H9 (cell line): ENCODE data around the gene CSRNP3. TPM values are rescaled to one million over a fixed set of nuclear protein-coding genes. Genes with fewer than 3 reads are reported as not detected.

Experiments
- DNase-seq: peaks from one replicate; pipeline ENCODE4 v3.0.0-alpha.2; 2017
- H2AFZ ChIP-seq: one replicate; pipeline ENCODE4 v1.6.1; 2013; ENCODE audit warnings: mild to moderate bottlenecking, low read length, control low read depth, moderate library complexity
- H2AK5ac ChIP-seq: 2 replicates; pipeline ENCODE4 v1.6.1; 2013; ENCODE audit warnings: low read length, control low read depth, mixed read lengths; ENCODE audit not compliant: insufficient read length
- H2BK120ac ChIP-seq: one replicate; pipeline ENCODE4 v1.6.1; 2013; ENCODE audit warnings: low read depth, mild to moderate bottlenecking, low read length, control low read depth, inconsistent platforms; ENCODE audit not compliant: poor library complexity, severe bottlenecking
- H2BK12ac ChIP-seq: 2 replicates; pipeline ENCODE4 v1.6.1; 2013; ENCODE audit warnings: low read length, control low read depth, mixed read lengths, low read depth; ENCODE audit not compliant: insufficient read length
- H2BK15ac ChIP-seq: 2 replicates; pipeline ENCODE4 v1.6.1; 2013; ENCODE audit warnings: low read depth, low read length, control low read depth
- H2BK20ac ChIP-seq: one replicate; pipeline ENCODE4 v1.6.1; 2013; ENCODE audit warnings: low read depth, mild to moderate bottlenecking, low read length, control low read depth, inconsistent platforms; ENCODE audit not compliant: poor library complexity, severe bottlenecking
- H2BK5ac ChIP-seq: 2 replicates; pipeline ENCODE4 v1.6.1; 2013; ENCODE audit warnings: low read length, control low read depth, mixed read lengths; ENCODE audit not compliant: insufficient read length
- H3K14ac ChIP-seq: 2 replicates; pipeline ENCODE4 v1.6.1; 2013; ENCODE audit warnings: low read length, control low read depth; ENCODE audit not compliant: insufficient read depth
- H3K18ac ChIP-seq: 2 replicates; pipeline ENCODE4 v1.6.1; 2013; ENCODE audit warnings: low read depth, mild to moderate bottlenecking, mixed read lengths, low read length, control low read depth; ENCODE audit not compliant: insufficient read length
- H3K23ac ChIP-seq: 2 replicates; pipeline ENCODE4 v1.6.1; 2013; ENCODE audit warnings: low read length, control low read depth, mixed read lengths, low read depth; ENCODE audit not compliant: insufficient read length
- H3K23me2 ChIP-seq: 2 replicates; pipeline ENCODE4 v1.6.1; 2013; ENCODE audit warnings: low read depth, mild to moderate bottlenecking, mixed read lengths, low read length, control low read depth; ENCODE audit not compliant: insufficient read length, poor library complexity, severe bottlenecking
- H3K27ac ChIP-seq: 2 replicates; pipeline ENCODE4 v1.5.1; 2013; ENCODE audit warnings: low read length, control low read depth, mixed read lengths, low read depth; ENCODE audit not compliant: insufficient read length
- H3K27me3 ChIP-seq: 2 replicates; pipeline ENCODE4 v1.6.1; 2013; ENCODE audit warnings: low read length, control low read depth, inconsistent platforms; ENCODE audit not compliant: insufficient read depth
- H3K4ac ChIP-seq: 2 replicates; pipeline ENCODE4 v1.6.1; 2013; ENCODE audit warnings: low read depth, mild to moderate bottlenecking, control low read depth, inconsistent platforms, low read length, moderate library complexity
- H3K4me1 ChIP-seq: 2 replicates; pipeline ENCODE4 v1.6.1; 2013; ENCODE audit warnings: low read length, control low read depth, inconsistent platforms; ENCODE audit not compliant: insufficient read depth
- H3K4me2 ChIP-seq: 2 replicates; pipeline ENCODE4 v1.6.1; 2013; ENCODE audit warnings: low read length, control low read depth, mixed read lengths; ENCODE audit not compliant: insufficient read length, insufficient read depth
- H3K56ac ChIP-seq: 2 replicates; pipeline ENCODE4 v1.6.1; 2013; ENCODE audit warnings: low read depth, mild to moderate bottlenecking, mixed read lengths, low read length, control low read depth; ENCODE audit not compliant: insufficient read length
- H3K79me1 ChIP-seq: 2 replicates; pipeline ENCODE4 v1.6.1; 2013; ENCODE audit warnings: low read depth, mild to moderate bottlenecking, moderate library complexity, low read length, control low read depth, inconsistent platforms; ENCODE audit not compliant: insufficient read depth, poor library complexity, severe bottlenecking
- H3K79me2 ChIP-seq: 2 replicates; pipeline ENCODE4 v1.6.1; 2013; ENCODE audit warnings: low read length, control low read depth, inconsistent platforms; ENCODE audit not compliant: insufficient read depth
- H3K9ac ChIP-seq: 2 replicates; pipeline ENCODE4 v1.6.1; 2013; ENCODE audit warnings: low read length, control low read depth, mixed read lengths; ENCODE audit not compliant: insufficient read length; ENCODE audit errors: extremely low read depth
- H3K9me3 ChIP-seq: one replicate; pipeline ENCODE4 v1.6.1; 2013; ENCODE audit warnings: low read depth, low read length, inconsistent platforms; ENCODE audit not compliant: control insufficient read depth
- H3T11ph ChIP-seq: one replicate; pipeline ENCODE4 v1.6.1; 2013; ENCODE audit warnings: mild to moderate bottlenecking, low read length, control low read depth, inconsistent platforms
- H4K20me1 ChIP-seq: one replicate; pipeline ENCODE4 v1.6.1; 2013; ENCODE audit not compliant: control insufficient read depth, insufficient read length, insufficient read depth
- H4K5ac ChIP-seq: 2 replicates; pipeline ENCODE4 v1.6.1; 2013; ENCODE audit warnings: low read depth, mild to moderate bottlenecking, mixed read lengths, low read length, control low read depth; ENCODE audit not compliant: insufficient read length
- H4K8ac ChIP-seq: replicated peaks from 2 replicates; pipeline ENCODE4 v1.6.1; 2013; ENCODE audit warnings: low read length, control low read depth, mixed read lengths, low read depth; ENCODE audit not compliant: insufficient read length
- H4K91ac ChIP-seq: 2 replicates; pipeline ENCODE4 v1.6.1; 2013; ENCODE audit warnings: low read depth, mild to moderate bottlenecking, moderate library complexity, mixed read lengths, low read length, control low read depth; ENCODE audit not compliant: insufficient read length
- H3K27ac Mint-ChIP-seq, 3 experiments: 2 replicates in 2 of 3; 3 replicates in 1 of 3; pipeline ENCODE4 v1.8.0; 2020 to 2021; ENCODE audit warnings: mixed read lengths in 3 of 3, mild to moderate bottlenecking in 1 of 3, moderate library complexity in 1 of 3
- H3K27me3 Mint-ChIP-seq: 2 replicates; pipeline ENCODE4 v1.8.0; 2021; ENCODE audit warnings: low read depth, mild to moderate bottlenecking, moderate library complexity, mixed read lengths
- H3K36me3 Mint-ChIP-seq, 3 experiments: 2 replicates in 2 of 3; 3 replicates in 1 of 3; pipeline ENCODE4 v1.8.0; 2020 to 2021; ENCODE audit warnings: low read depth in 3 of 3, mixed read lengths in 3 of 3; ENCODE audit not compliant: insufficient read depth in 1 of 3
- H3K4me1 Mint-ChIP-seq, 2 experiments: 2 replicates each; pipeline ENCODE4 v1.8.0; 2020; ENCODE audit warnings: mixed read lengths in 2 of 2
- H3K4me3 Mint-ChIP-seq, 2 experiments: 2 replicates in 1 of 2; 3 replicates in 1 of 2; pipeline ENCODE4 v1.8.0; 2020 to 2021; ENCODE audit warnings: mild to moderate bottlenecking in 2 of 2, mixed read lengths in 2 of 2, moderate library complexity in 1 of 2
- H3K9me3 Mint-ChIP-seq, 2 experiments: 2 replicates in 1 of 2; 3 replicates in 1 of 2; pipeline ENCODE4 v1.8.0; 2020; ENCODE audit warnings: mild to moderate bottlenecking in 2 of 2, mixed read lengths in 2 of 2, moderate library complexity in 1 of 2
- CTCF ChIP-seq: fragments of 200-600 bp; sonication (generic); conservative IDR thresholded peaks from 3 replicates; pipeline ENCODE4 v1.8.0; 2021; ENCODE audit warnings: antibody characterized with exemption, mild to moderate bottlenecking
- WGBS: extraction: QIAGEN DNeasy Blood & Tissue Kit; methylation state at CpG from one replicate; pipeline ENCODE4 v1.1.7; 2013; ENCODE audit warnings: missing lambda C conversion rate, low lambda C conversion rate, mixed read lengths; ENCODE audit not compliant: insufficient read length; ENCODE audit errors: extremely low coverage; 5-methylcytosine and 5-hydroxymethylcytosine counted together
- total RNA-seq: library from RNA; stranded (reverse); gene quantifications from 2 replicates; pipeline ENCODE4 v1.2.1, GENCODE V29; 2021

CSRNP3 gene
- total RNA-seq, 1 experiment from 2014 or later = 3.6 TPM

- no peak overlapping the region for H3K18ac ChIP-seq
- H3K4me3 Mint-ChIP-seq = no peak overlapping the region
- no peak overlapping the region for H2BK120ac ChIP-seq
- H2AFZ ChIP-seq = no peak overlapping the region
- no peak overlapping the region for H2BK15ac ChIP-seq
- no peaks in the 10 kb centered on the region for H4K20me1 ChIP-seq
- H3T11ph ChIP-seq = no peak overlapping the region
- peaks cover 12 to 13% of the 10 kb centered on the region in 2 experiments for H3K4me1 Mint-ChIP-seq
- no peaks in the 10 kb centered on the region for H3K9me3 ChIP-seq
- H3K27me3 Mint-ChIP-seq = no peaks in the 10 kb centered on the region
- no peak overlapping the region for H3K27ac ChIP-seq
- H3K27ac Mint-ChIP-seq = peak overlapping the region in 1 of 3 experiments; percentile 48; a peak in 1 of 7 replicates
- H3K23me2 ChIP-seq = no peaks in the 10 kb centered on the region
- no peaks in the 10 kb centered on the region for H3K4me1 ChIP-seq
- no peak overlapping the region for H2BK5ac ChIP-seq
- H3K4me2 ChIP-seq = no peak overlapping the region
- H3K27me3 ChIP-seq = no peaks in the 10 kb centered on the region
- H3K9ac ChIP-seq = no peak overlapping the region
- WGBS = no CpG with 5 or more reads among the region's 3 CpGs
- no peak overlapping the region for H3K56ac ChIP-seq
- no peaks in the 10 kb centered on the region for H3K79me2 ChIP-seq
- H4K91ac ChIP-seq = no peak overlapping the region
- no peak overlapping the region for H3K14ac ChIP-seq
- H3K79me1 ChIP-seq = no peaks in the 10 kb centered on the region
- no peak overlapping the region for H3K4ac ChIP-seq
- no peak overlapping the region for H2BK12ac ChIP-seq
- peak; percentile 52 for DNase-seq
- H2AK5ac ChIP-seq = no peak overlapping the region
- H4K8ac ChIP-seq = no peak overlapping the region
- H4K5ac ChIP-seq = no peak overlapping the region
- no peak overlapping the region for H3K23ac ChIP-seq
- H2BK20ac ChIP-seq = no peak overlapping the region
- TF ChIP-seq CTCF = no peak
- H3K9me3 Mint-ChIP-seq = peaks cover 26 to 39% of the 10 kb centered on the region in 2 experiments
- peaks cover 22 to 32% (median 28%) of the 10 kb centered on the region in 3 experiments for H3K36me3 Mint-ChIP-seq
Observed at GRCh38 chr2:165423081-165423480, 46.4 kb upstream of the CSRNP3 start.
